Measurements from ENCODE around the gene TEP1. TPM values are rescaled to one million over a fixed set of nuclear protein-coding genes. Genes with fewer than 3 reads are reported as not detected.

The TEP1 gene
- total RNA-seq, 2 donors from 2014 or later, result 33.0 to 54.2 TPM

DNA sequence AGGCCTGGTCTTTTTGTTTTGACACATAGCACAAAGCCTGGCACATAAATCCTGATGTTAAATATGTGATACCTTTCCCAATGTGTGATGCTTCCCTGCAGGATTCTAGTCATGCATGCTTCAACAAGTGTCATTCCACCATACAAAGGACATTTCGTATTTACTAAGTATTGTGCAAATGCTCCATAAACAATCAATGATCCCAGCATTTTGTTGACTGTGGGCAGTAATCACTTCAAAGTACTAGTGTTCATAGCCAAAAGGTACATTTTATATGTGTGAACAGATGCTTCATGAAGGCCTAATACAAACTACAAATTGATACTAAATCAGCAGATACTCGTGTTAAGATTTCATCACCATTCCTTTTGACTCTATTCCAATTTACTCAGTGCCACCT is 84.6 kb downstream of the TEP1 start:
- H3K9me3 ChIP-seq, result no peaks in the 10 kb centered on the region
- no peak overlapping the region for H3K27ac ChIP-seq
- ATAC-seq (ENCODE audit: insufficient number of reproducible peaks, low FRiP score, low read depth) (no peak), DNase-seq (ENCODE audit: low spot score) (no peak)
- H3K27me3 ChIP-seq (replicated peaks; ENCODE audit: insufficient read depth), result no peaks in the 10 kb centered on the region
- peaks cover 8 to 39% of the 10 kb centered on the region in 2 donors for H3K4me1 ChIP-seq (ENCODE audit: control insufficient read depth in 1 of 2, low read depth in 2 of 2)
- TF ChIP-seq CTCF (IDR thresholded peaks at IDR 0.05), result no peak
- no peak overlapping the region for H3K4me3 ChIP-seq
- H3K36me3 ChIP-seq, result peaks cover 17% of the 10 kb centered on the region

GRCh38 chr14:20327005-20327869 is 86.1 kb downstream of the TEP1 start:
- H3K36me3 ChIP-seq, result peaks cover 17% of the 10 kb centered on the region
- no peak for ATAC-seq (ENCODE audit: insufficient number of reproducible peaks, low FRiP score, low read depth)

GRCh38 chr14:20317720-20318119 is 95.6 kb downstream of the TEP1 start:
- no peak overlapping the region for H3K4me3 ChIP-seq
- no peaks in the 10 kb centered on the region for H3K9me3 ChIP-seq
- DNase-seq (ENCODE audit: low spot score) (no peak), ATAC-seq (ENCODE audit: insufficient number of reproducible peaks, low FRiP score, low read depth) (no peak)
- no peaks in the 10 kb centered on the region for H3K27me3 ChIP-seq (replicated peaks; ENCODE audit: insufficient read depth)
- peaks cover 0 to 3% of the 10 kb centered on the region in 2 donors for H3K4me1 ChIP-seq (ENCODE audit: control insufficient read depth in 1 of 2, low read depth in 2 of 2)
- TF ChIP-seq CTCF (IDR thresholded peaks at IDR 0.05), result no peak
- no peak overlapping the region for H3K27ac ChIP-seq
- H3K36me3 ChIP-seq, result peaks cover 32% of the 10 kb centered on the region

More at GRCh38 chr14:20327005-20327869, 86.1 kb downstream of the TEP1 start:
- TF ChIP-seq CTCF (IDR thresholded peaks at IDR 0.05), result peak; percentile 72
- no peaks in the 10 kb centered on the region for H3K27me3 ChIP-seq (replicated peaks; ENCODE audit: insufficient read depth)
- DNase-seq (ENCODE audit: low spot score), result no peak
- peaks cover 6 to 36% of the 10 kb centered on the region in 2 donors for H3K4me1 ChIP-seq (ENCODE audit: control insufficient read depth in 1 of 2, low read depth in 2 of 2)
- no peaks in the 10 kb centered on the region for H3K9me3 ChIP-seq
- H3K4me3 ChIP-seq, result no peak overlapping the region
- peak overlapping the region; percentile 25 to 45 for H3K27ac ChIP-seq

Other genes with a start within 250 kb of the TEP1 start
- gene OR11G2, start 222.6 kb downstream of the TEP1 start, total RNA-seq, result not detected
- not detected for gene OR11H6, start 189.8 kb downstream of the TEP1 start, total RNA-seq
- not detected for gene OR11H7, start 184.5 kb downstream of the TEP1 start, total RNA-seq
- not detected for gene OR11H4, start 174.2 kb downstream of the TEP1 start, total RNA-seq
- gene TTC5, start 107.5 kb downstream of the TEP1 start, total RNA-seq, result 10 to 100 TPM; 10.2 to 10.4 TPM
- gene CCNB1IP1, start 80.2 kb downstream of the TEP1 start, total RNA-seq, result 10 to 100 TPM; 47.7 to 60.3 TPM
- 1 to 10 TPM; 3.9 to 5.8 TPM for gene PARP2, start 69.9 kb downstream of the TEP1 start, total RNA-seq
- under 1 TPM; 0.14 to 0.42 TPM for gene KLHL33, start 22.7 kb upstream of the TEP1 start, total RNA-seq
- gene OSGEP, start 41.3 kb upstream of the TEP1 start, total RNA-seq, result 100 to 1,000 TPM in 1 of 2 donors, 10 to 100 TPM in 1; 66.2 to 108 TPM
- gene APEX1, start 41.7 kb upstream of the TEP1 start, total RNA-seq, result 10 to 100 TPM; 45.9 to 85.6 TPM
- gene PIP4P1, start 47.9 kb upstream of the TEP1 start, total RNA-seq, result 10 to 100 TPM; 11.6 to 13.8 TPM
- gene PNP, start 55.9 kb upstream of the TEP1 start, total RNA-seq, result 100 to 1,000 TPM in 1 of 2 donors, 10 to 100 TPM in 1; 42.4 to 170 TPM
- gene RNASE10, start 92.0 kb upstream of the TEP1 start, total RNA-seq, result not detected
- not detected for gene RNASE9, start 147.5 kb upstream of the TEP1 start, total RNA-seq
- not detected for gene RNASE11, start 174.5 kb upstream of the TEP1 start, total RNA-seq
- gene RNASE12, start 177.9 kb upstream of the TEP1 start, total RNA-seq, result not detected
- gene OR6S1, start 228.2 kb upstream of the TEP1 start, total RNA-seq, result not detected

Measured in thoracic aorta (tissue), 2 donors.